Choroid plexus epithelial cell (primary cell): Measurements from ENCODE around the gene GUCY1A1.

ENCODE experiments used
- DNase-seq: peaks from one replicate; pipeline ENCODE4 v3.0.0-alpha.2; 2010; ENCODE audit warnings: low read depth
- H3K4me3 ChIP-seq: 2 replicates; pipeline ENCODE4 v1.5.1; 2011; ENCODE audit warnings: low read depth, mild to moderate bottlenecking, control low read depth, low read length, moderate library complexity
- CTCF ChIP-seq: conservative IDR thresholded peaks from 2 replicates; pipeline ENCODE4 v1.5.1; 2011; ENCODE audit warnings: low read depth, mild to moderate bottlenecking, control low read depth, inconsistent platforms, low read length, moderate library complexity

GUCY1A1 gene

GRCh38 chr4:155701827-155702226 is 35.2 kb downstream of the GUCY1A1 start:
- DNase-seq = no peak
- no peak for TF ChIP-seq CTCF

GRCh38 chr4:155703486-155704247 is 37.0 kb downstream of the GUCY1A1 start:
- DNase-seq = no peak
- no peak for TF ChIP-seq CTCF
- H3K4me3 ChIP-seq = no peak overlapping the region

More at GRCh38 chr4:155701827-155702226, 35.2 kb downstream of the GUCY1A1 start:
- no peak overlapping the region for H3K4me3 ChIP-seq

- H3K4me3 ChIP-seq = no peak overlapping the region
- no peak for DNase-seq
- no peak for TF ChIP-seq CTCF
These were observed 38.3 kb downstream of the GUCY1A1 start for GRCh38 chr4:155704841-155705404.

- TF ChIP-seq CTCF = no peak
- DNase-seq = peak; percentile 79
- H3K4me3 ChIP-seq = no peak overlapping the region
These were observed 39.0 kb downstream of the GUCY1A1 start for GRCh38 chr4:155705664-155706063.

- DNase-seq = no peak
- TF ChIP-seq CTCF = no peak
- H3K4me3 ChIP-seq = no peak overlapping the region
These were observed 39.5 kb downstream of the GUCY1A1 start for GRCh38 chr4:155706147-155706546.

- no peak for TF ChIP-seq CTCF
- no peak for DNase-seq
- H3K4me3 ChIP-seq = no peak overlapping the region
These were observed 40.6 kb downstream of the GUCY1A1 start for GRCh38 chr4:155707251-155707650.

- DNase-seq = no peak
- H3K4me3 ChIP-seq = no peak overlapping the region
- TF ChIP-seq CTCF = no peak
These were observed 42.1 kb downstream of the GUCY1A1 start for GRCh38 chr4:155708782-155709181.
